GM12865 (cell line): ENCODE measurements around the gene MAMDC2.

Experiments
- DNase-seq: peaks from one replicate; pipeline ENCODE4 v3.0.0; 2010; ENCODE audit warnings: low read depth
- H3K4me3 ChIP-seq: 2 replicates; pipeline ENCODE4 v1.5.1; 2011; ENCODE audit warnings: mild to moderate bottlenecking, low read depth, low read length, control low read depth
- CTCF ChIP-seq: IDR thresholded peaks from 2 replicates; pipeline ENCODE4 v1.5.1; 2011; ENCODE audit warnings: low read length, control low read depth, low read depth, inconsistent platforms; ENCODE audit not compliant: insufficient read depth; ENCODE audit errors: missing control alignments

Gene MAMDC2

DNA sequence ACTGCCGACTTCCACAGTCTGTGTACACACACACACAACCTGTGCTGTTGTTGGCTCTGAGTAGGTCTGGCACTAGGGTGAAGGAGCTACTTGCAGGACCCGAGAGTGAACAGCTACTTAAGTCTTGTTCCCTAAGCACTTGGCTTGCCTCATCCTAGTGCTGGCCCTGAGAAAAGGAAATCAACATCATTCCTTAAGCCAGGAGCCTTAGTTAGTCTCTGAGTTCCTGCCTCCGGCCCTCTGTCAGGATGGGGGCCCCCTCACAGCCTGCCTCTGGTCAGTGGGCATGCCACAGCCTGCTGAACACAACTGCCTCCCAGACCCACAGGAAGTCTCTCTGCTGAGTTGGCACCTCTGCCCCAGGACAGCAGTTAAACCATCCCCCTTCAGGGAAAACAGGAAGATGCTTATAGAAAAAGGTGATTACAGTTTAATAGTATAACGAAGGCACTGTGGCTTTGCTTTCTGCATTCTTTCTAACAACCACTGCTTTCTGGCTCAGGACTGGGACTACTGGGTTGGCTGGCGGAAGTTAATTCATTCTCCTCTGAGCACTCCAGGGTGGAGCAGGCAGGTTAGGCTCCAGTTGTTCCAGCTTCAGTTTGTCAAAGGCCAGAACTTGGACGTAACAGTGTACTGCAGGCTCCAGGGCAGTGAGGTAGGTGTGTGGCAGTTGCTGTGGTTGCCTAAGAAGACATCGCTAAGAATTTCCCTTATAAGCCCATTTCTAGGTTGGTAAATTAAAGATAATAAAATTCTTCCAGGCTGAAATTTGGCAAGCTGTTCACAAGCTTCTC lies 2.8 kb downstream of the MAMDC2 start:
- DNase-seq, result no peak
- TF ChIP-seq CTCF, result no peak
- no peak overlapping the region for H3K4me3 ChIP-seq

GRCh38 chr9:70049236-70049635 lies 5.6 kb downstream of the MAMDC2 start:
- no peak overlapping the region for H3K4me3 ChIP-seq
- no peak for DNase-seq
- TF ChIP-seq CTCF, result no peak

DNA sequence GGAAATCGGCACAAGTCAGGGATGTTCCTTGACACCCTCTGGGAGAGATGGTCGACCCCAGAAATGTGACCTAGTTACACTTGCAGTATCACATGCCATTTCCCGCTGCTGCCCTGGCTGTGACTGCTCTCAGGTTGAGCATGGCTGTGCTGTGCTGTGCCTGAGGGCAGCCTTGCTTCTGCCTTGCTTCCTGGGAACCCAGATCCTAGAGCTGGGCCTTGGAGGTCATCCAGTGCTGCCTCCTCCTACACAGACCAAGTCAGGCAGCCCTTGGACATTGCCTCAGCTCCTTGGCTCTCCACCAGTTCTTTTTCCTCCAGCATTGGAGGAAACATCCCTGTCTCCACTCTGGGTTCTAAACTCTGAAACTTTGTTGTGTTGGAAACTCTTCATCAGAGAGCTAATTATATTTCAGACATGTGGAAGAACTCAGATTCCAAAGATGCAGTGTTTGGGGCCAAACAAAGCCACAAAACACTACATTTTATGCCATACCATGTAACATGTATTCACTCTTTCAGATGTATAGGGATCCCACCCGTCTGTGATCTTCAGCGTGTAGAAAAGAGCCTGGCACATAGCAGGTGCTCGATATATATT lies 6.1 kb downstream of the MAMDC2 start:
- DNase-seq, result no peak
- no peak overlapping the region for H3K4me3 ChIP-seq
- TF ChIP-seq CTCF, result no peak

DNA sequence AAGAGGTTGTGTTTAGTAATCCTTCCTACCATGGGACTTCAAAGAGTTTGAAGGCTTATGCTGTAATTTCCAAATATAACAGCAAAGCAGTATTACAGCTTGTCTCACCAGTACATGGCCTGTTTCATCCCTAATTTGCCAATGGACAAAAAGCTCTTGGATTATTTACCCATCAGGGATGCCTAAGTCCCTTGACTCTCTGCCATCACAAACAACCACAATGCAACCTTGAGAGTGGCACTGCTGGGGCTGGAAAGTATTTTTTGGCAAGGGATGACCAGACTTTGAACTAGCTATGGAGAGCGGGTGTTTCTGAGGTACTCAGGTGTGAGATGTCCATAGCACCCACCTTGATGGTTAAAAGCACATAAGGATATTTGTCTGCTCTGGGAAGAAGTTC lies 9.1 kb downstream of the MAMDC2 start:
- TF ChIP-seq CTCF, result no peak
- H3K4me3 ChIP-seq, result no peak overlapping the region
- no peak for DNase-seq

DNA sequence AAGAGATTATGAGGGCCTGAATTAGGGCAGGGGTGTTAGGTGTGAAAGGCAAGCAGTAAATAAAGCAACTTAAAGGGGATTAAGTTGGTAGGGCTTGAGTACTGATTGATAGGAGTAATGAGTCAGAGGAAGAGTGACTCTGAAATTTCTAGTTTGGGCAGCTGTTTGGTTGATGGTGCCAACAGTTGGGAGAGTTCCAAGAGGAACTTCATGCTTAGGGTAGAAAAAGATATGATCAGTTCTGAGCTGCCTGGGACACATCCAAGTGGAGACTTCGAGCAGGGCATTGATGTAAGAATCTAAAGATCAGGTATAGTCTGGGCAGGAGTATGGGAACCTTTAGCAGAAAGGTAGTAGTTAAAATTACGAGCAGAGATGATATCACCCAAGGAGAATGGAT lies 10.2 kb downstream of the MAMDC2 start:
- TF ChIP-seq CTCF, result no peak
- no peak overlapping the region for H3K4me3 ChIP-seq
- no peak for DNase-seq

GRCh38 chr9:70054521-70054920 lies 10.9 kb downstream of the MAMDC2 start:
- no peak overlapping the region for H3K4me3 ChIP-seq
- DNase-seq, result no peak
- no peak for TF ChIP-seq CTCF
